HL-60 (cell line): Measurements from ENCODE around the gene ANP32B.

Experiments
- CTCF ChIP-seq: IDR thresholded peaks from one replicate; pipeline ENCODE4 v1.5.1; 2011; ENCODE audit warnings: low read length, control low read depth, inconsistent platforms; ENCODE audit not compliant: insufficient read depth
- GABPA ChIP-seq: IDR thresholded peaks from 2 replicates; pipeline ENCODE4 v1.6.1; 2012; ENCODE audit warnings: low read depth
- POLR2AphosphoS5 ChIP-seq: IDR thresholded peaks from 2 replicates; pipeline ENCODE4 v1.6.1; 2012; ENCODE audit warnings: low read depth
- REST ChIP-seq: IDR thresholded peaks from 2 replicates; pipeline ENCODE4 v1.6.1; 2012; ENCODE audit warnings: low read depth; ENCODE audit not compliant: insufficient replicate concordance
- SPI1 ChIP-seq: IDR thresholded peaks from 2 replicates; pipeline ENCODE4 v1.6.1; 2012; ENCODE audit warnings: low read depth, mild to moderate bottlenecking, borderline replicate concordance

- TF ChIP-seq CTCF (no peak), GABPA (no peak), REST (no peak), POLR2AphosphoS5 (no peak), SPI1 (no peak)
These were observed 41.8 kb upstream of the ANP32B start for GRCh38 chr9:97941323-97941722.
